Natural killer cell (primary cell): ENCODE measurements around the gene P2RY11. TPM values are rescaled to one million over a fixed set of nuclear protein-coding genes. Genes with fewer than 3 reads are reported as not detected.
A peak's percentile ranks its signal among the peaks of the same experiment; 100 is the strongest.

Source experiments
- ATAC-seq, 3 donors: fragments of 150-1000 bp in 2 of 3; fragments of 200-7000 bp in 1 of 3; cut with Tn5 transposase; 1 replicate in 1 of 3; 2 replicates in 2 of 3; pipeline ENCODE4 v1.10.0; 2021; ENCODE audit warnings: mild to moderate bottlenecking in 2 of 3, moderate library complexity in 2 of 3
- DNase-seq, 2 donors: peaks; one replicate each; pipeline versions ENCODE4 v3.0.0 to v3.0.0-alpha.2; 2013 to 2021; ENCODE audit warnings: mixed read lengths in 1 of 2
- H3K27ac ChIP-seq: one replicate; pipeline ENCODE4 v1.5.1; 2013; ENCODE audit warnings: mild to moderate bottlenecking, low read length
- H3K27me3 ChIP-seq: one replicate; pipeline ENCODE4 v1.6.1; 2013; ENCODE audit warnings: low read length; ENCODE audit not compliant: control insufficient read depth, insufficient read depth
- H3K36me3 ChIP-seq: one replicate; pipeline ENCODE4 v1.6.1; 2013; ENCODE audit warnings: low read length; ENCODE audit not compliant: control insufficient read depth, insufficient read depth
- H3K4me1 ChIP-seq: one replicate; pipeline ENCODE4 v1.6.1; 2013; ENCODE audit warnings: low read length; ENCODE audit not compliant: control insufficient read depth, insufficient read depth
- H3K4me3 ChIP-seq: one replicate; pipeline ENCODE4 v1.5.1; 2013; ENCODE audit warnings: low read length
- H3K9me3 ChIP-seq: one replicate; pipeline ENCODE4 v1.6.1; 2013; ENCODE audit warnings: low read length; ENCODE audit not compliant: control insufficient read depth, insufficient read depth
- H3K27ac Mint-ChIP-seq, 2 donors: one replicate each; pipeline ENCODE4 v1.8.0; 2022; ENCODE audit warnings: mild to moderate bottlenecking in 2 of 2, mixed read lengths in 2 of 2, moderate library complexity in 1 of 2
- H3K27me3 Mint-ChIP-seq, 2 donors: one replicate each; pipeline ENCODE4 v1.8.0; 2022; ENCODE audit warnings: low read depth in 2 of 2, mixed read lengths in 2 of 2
- H3K36me3 Mint-ChIP-seq: one replicate; pipeline ENCODE4 v1.8.0; 2022; ENCODE audit warnings: mixed read lengths
- H3K4me1 Mint-ChIP-seq, 2 donors: one replicate each; pipeline ENCODE4 v1.8.0; 2022; ENCODE audit warnings: mixed read lengths in 2 of 2
- H3K4me3 Mint-ChIP-seq: one replicate; pipeline ENCODE4 v1.8.0; 2022; ENCODE audit warnings: mild to moderate bottlenecking, moderate library complexity, mixed read lengths
- H3K9me3 Mint-ChIP-seq, 2 donors: one replicate each; pipeline ENCODE4 v1.8.0; 2022; ENCODE audit warnings: mixed read lengths in 2 of 2
- CTCF ChIP-seq: fragments of 200-600 bp; IDR thresholded peaks from one replicate; pipeline ENCODE4 v1.8.0; 2022; ENCODE audit warnings: antibody characterized with exemption
- WGBS: methylation state at CpG from one replicate; pipeline ENCODE4 v1.1.7; 2013; ENCODE audit warnings: missing lambda C conversion rate; ENCODE audit not compliant: insufficient coverage; 5-methylcytosine and 5-hydroxymethylcytosine counted together
- intact Hi-C: fragments of 100-400 bp; cut with micrococcal nuclease; formaldehyde crosslinking; loops from one replicate; pipeline ENCODE4 v1.14.2; 2022
- total RNA-seq, 4 donors: library from RNA; stranded (reverse); fragments of 120-200 nt in 1 of 4; gene quantifications; one replicate each; pipeline versions ENCODE4 v1.2.3 to v1.2.4, GENCODE V29; 2013 to 2022

The P2RY11 gene
- total RNA-seq, 3 donors from 2014 or later (not counting 1 experiment from before 2014, with no cell fraction given), result 44.1 to 52.3 (median 51.0) TPM

DNA sequence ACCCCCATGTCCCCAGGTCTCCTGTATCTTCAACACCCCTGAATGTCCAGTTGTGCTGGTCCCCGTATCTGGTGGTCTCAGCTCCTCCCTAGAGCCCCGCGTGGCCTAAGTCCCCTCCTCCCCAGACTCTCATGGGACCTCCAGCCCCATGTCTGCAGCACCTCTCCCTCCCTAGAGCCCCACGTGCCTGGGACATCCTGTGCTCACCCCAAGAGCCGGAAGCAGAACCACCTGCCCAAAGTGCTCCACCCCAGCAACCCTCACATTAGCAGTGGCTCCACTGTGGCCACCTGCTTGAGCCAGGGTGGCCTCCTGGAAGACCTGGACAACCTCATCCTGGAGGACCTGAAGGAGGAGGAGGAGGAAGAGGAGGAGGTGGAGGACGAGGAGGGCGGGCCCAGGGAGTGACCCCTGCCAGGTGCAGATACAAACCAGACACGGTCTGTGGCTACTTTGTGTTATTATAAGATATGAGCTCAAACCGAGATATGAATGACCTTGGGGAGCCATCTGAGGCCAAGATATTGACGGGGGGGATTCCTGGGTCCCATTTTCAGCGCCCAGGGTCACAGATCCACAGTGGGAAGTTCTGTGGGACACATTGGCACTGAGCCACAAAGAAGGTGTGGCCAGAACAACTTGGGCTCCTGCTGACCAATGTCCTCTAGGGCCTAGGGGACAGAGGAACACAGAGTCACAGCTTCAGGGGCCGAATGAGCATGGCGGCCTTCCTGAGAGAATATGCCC lies 19.4 kb upstream of the P2RY11 start:
- intact Hi-C loops, result no loop called here
- no peak for TF ChIP-seq CTCF
- DNase-seq, result no peak
- Mint-ChIP-seq H3K9me3 (no peaks in the 10 kb centered on the region), H3K27me3 (no peaks in the 10 kb centered on the region), H3K36me3 (peaks cover 5% of the 10 kb centered on the region), H3K4me1 (peaks cover 18 to 19% of the 10 kb centered on the region in 2 donors), H3K27ac (peak overlapping the region in 1 of 2 donors; percentile 74), H3K4me3 (peak overlapping the region; percentile 2)
- Histone ChIP-seq H3K4me1 (peaks cover 28% of the 10 kb centered on the region), H3K36me3 (peaks cover 39% of the 10 kb centered on the region), H3K4me3 (no peak overlapping the region), H3K27ac (no peak overlapping the region), H3K27me3 (no peaks in the 10 kb centered on the region), H3K9me3 (no peaks in the 10 kb centered on the region)
- 86% methylated on average over 13 of the region's 13 CpGs for WGBS
- no peak for ATAC-seq

GRCh38 chr19:10092648-10093294 lies 18.7 kb upstream of the P2RY11 start:
- ATAC-seq (no peak), DNase-seq (no peak)
- Mint-ChIP-seq H3K4me1 (peaks cover 11 to 12% of the 10 kb centered on the region in 2 donors), H3K27ac (peak overlapping the region; percentile 39 to 68), H3K4me3 (no peak overlapping the region), H3K27me3 (no peaks in the 10 kb centered on the region), H3K36me3 (peaks cover 5% of the 10 kb centered on the region), H3K9me3 (no peaks in the 10 kb centered on the region)
- intact Hi-C loops, result no loop called here
- Histone ChIP-seq H3K9me3 (no peaks in the 10 kb centered on the region), H3K4me1 (peaks cover 23% of the 10 kb centered on the region), H3K27ac (no peak overlapping the region), H3K4me3 (no peak overlapping the region), H3K36me3 (peaks cover 39% of the 10 kb centered on the region), H3K27me3 (no peaks in the 10 kb centered on the region)
- WGBS, result 96% methylated on average over 9 of the region's 9 CpGs
- no peak for TF ChIP-seq CTCF

GRCh38 chr19:10093295-10094186 lies 18.0 kb upstream of the P2RY11 start:
- Mint-ChIP-seq H3K4me3 (no peak overlapping the region), H3K27ac (peak overlapping the region; percentile 39 to 68), H3K27me3 (no peaks in the 10 kb centered on the region), H3K4me1 (peaks cover 10 to 12% of the 10 kb centered on the region in 2 donors), H3K9me3 (no peaks in the 10 kb centered on the region), H3K36me3 (peaks cover 5% of the 10 kb centered on the region)
- intact Hi-C loops, result no loop called here
- 93% methylated on average over 22 of the region's 22 CpGs for WGBS
- no peak for ATAC-seq
- no peaks in the 10 kb centered on the region for H3K27me3 ChIP-seq
- no peaks in the 10 kb centered on the region for H3K9me3 ChIP-seq
- DNase-seq, result no peak
- H3K4me3 ChIP-seq, result no peak overlapping the region
- H3K36me3 ChIP-seq, result peaks cover 39% of the 10 kb centered on the region
- H3K4me1 ChIP-seq, result peaks cover 28% of the 10 kb centered on the region
- TF ChIP-seq CTCF, result no peak
- no peak overlapping the region for H3K27ac ChIP-seq
